Upper lobe of left lung (tissue), 6 donors: ENCODE measurements around the gene FHIT. TPM values are rescaled to one million over a fixed set of nuclear protein-coding genes. Genes with fewer than 3 reads are reported as not detected.
A peak's percentile ranks its signal among the peaks of the same experiment; 100 is the strongest.

Source experiments
- ATAC-seq, 2 donors: fragments of 200-7000 bp; cut with Tn5 transposase; one replicate each; pipeline ENCODE4 v1.9.1; 2022; ENCODE audit warnings: mild to moderate bottlenecking in 2 of 2, moderate library complexity in 2 of 2; ENCODE audit not compliant: low FRiP score in 2 of 2
- DNase-seq, 2 donors: peaks; one replicate each; pipeline ENCODE4 v3.0.0-alpha.2; 2019 to 2020
- H3K27ac ChIP-seq, 4 donors: fragments of 200-600 bp; sonication (generic); one replicate each; pipeline ENCODE4 v1.5.1; 2016 to 2019
- H3K27me3 ChIP-seq, 4 donors: fragments of 200-600 bp; sonication (generic); one replicate each; pipeline ENCODE4 v1.5.1; 2017 to 2019
- H3K36me3 ChIP-seq, 4 donors: fragments of 200-600 bp; sonication (generic); one replicate each; pipeline ENCODE4 v1.5.1; 2016 to 2019
- H3K4me1 ChIP-seq, 4 donors: fragments of 200-600 bp; sonication (generic); one replicate each; pipeline ENCODE4 v1.5.1; 2018 to 2019
- H3K4me3 ChIP-seq, 4 donors: fragments of 200-600 bp; sonication (generic); one replicate each; pipeline ENCODE4 v1.5.1; 2017 to 2019; ENCODE audit warnings: mild to moderate bottlenecking in 2 of 4, moderate library complexity in 1 of 4
- H3K9me3 ChIP-seq, 4 donors: fragments of 200-600 bp; sonication (generic); one replicate each; pipeline ENCODE4 v1.5.1; 2018 to 2019
- CTCF ChIP-seq, 6 experiments: fragments of 450-650 bp in 4 of 6; fragments of 200-600 bp in 2 of 6; sonication (generic) in 2 of 6; IDR thresholded peaks; one replicate each; pipeline ENCODE4 v1.5.1; 2016 to 2019; ENCODE audit warnings: antibody characterized with exemption in 6 of 6
- EP300 ChIP-seq, 4 donors: sonication (generic); formaldehyde crosslinking; IDR thresholded peaks; one replicate each; pipeline ENCODE4 v1.5.1; 2017; ENCODE audit warnings: antibody characterized with exemption in 4 of 4, control low read depth in 2 of 4
- POLR2A ChIP-seq, 4 donors: fragments of 450-650 bp; IDR thresholded peaks; one replicate each; pipeline ENCODE4 v1.5.1; 2016 to 2017; ENCODE audit warnings: antibody characterized with exemption in 4 of 4, mild to moderate bottlenecking in 2 of 4
- POLR2AphosphoS5 ChIP-seq, 2 donors: sonication (generic); formaldehyde crosslinking; IDR thresholded peaks; one replicate each; pipeline ENCODE4 v1.5.1; 2017; ENCODE audit warnings: antibody characterized with exemption in 2 of 2
- WGBS, 2 donors: methylation state at CpG; one replicate each; pipeline ENCODE4 v1.1.5; 2017 to 2018; 5-methylcytosine and 5-hydroxymethylcytosine counted together
- total RNA-seq, 6 donors: library from RNA; depleted of rRNA in 4 of 6; stranded (reverse); fragments of >200 nt in 4 of 6; gene quantifications; one replicate each; pipeline versions ENCODE4 v1.1.0 to v1.2.1, GENCODE V29; 2016 to 2021
- donor health status: DM: no; HTN: no; CAD: no; lungs with moderate emphysema.
- donor health status: DM: no; HTN: yes; CAD: no; lungs with severe emphysema.

FHIT gene
- total RNA-seq, 6 donors from 2014 or later, result 6.8 to 56.6 (median 11.1) TPM

DNA sequence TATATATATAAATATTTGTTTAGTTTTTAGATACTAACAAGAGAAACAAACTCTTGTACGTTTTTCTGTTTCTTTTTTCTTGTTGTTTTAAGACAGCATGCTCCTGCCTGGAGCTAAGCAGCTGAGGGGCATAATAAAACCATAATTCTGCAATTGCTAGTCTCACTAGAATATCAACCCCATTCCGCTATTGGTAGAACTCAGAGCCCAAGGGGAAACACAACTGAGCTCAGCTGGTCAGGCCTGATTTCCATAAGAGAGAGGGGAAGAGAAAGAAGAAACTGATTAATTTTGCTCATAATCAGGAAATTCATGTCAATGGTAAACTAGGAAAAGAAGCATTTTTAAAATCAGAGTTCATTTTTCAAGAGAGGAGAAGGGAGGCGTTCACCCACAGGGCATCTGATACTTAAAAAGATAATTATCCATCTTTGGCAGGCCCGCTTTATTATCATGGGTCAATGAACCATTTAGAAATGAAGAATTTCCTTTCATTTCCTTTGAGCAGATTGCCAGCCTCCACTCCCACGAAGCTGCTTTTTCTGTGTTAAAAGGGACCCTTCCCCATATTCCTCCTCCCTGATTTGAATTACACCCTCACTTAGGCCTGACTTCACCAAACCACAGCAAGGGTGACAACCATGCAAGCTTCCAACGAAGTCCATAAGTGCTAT lies 1236.1 kb downstream of the FHIT start:
- H3K4me3 ChIP-seq, result no peak overlapping the region
- no peaks in the 10 kb centered on the region for H3K4me1 ChIP-seq
- ATAC-seq, result no peak
- no peak overlapping the region for H3K27ac ChIP-seq
- no peak for DNase-seq
- no peaks in the 10 kb centered on the region for H3K27me3 ChIP-seq
- TF ChIP-seq CTCF (IDR thresholded peaks at IDR 0.05) (no peak), POLR2AphosphoS5 (IDR thresholded peaks at IDR 0.05) (no peak), EP300 (IDR thresholded peaks at IDR 0.05) (no peak), POLR2A (IDR thresholded peaks at IDR 0.05) (no peak)
- WGBS, 2 donors, result 87 to 91% methylated on average over 6 of the region's 6 CpGs
- H3K36me3 ChIP-seq, result no peaks in the 10 kb centered on the region
- no peaks in the 10 kb centered on the region for H3K9me3 ChIP-seq

DNA sequence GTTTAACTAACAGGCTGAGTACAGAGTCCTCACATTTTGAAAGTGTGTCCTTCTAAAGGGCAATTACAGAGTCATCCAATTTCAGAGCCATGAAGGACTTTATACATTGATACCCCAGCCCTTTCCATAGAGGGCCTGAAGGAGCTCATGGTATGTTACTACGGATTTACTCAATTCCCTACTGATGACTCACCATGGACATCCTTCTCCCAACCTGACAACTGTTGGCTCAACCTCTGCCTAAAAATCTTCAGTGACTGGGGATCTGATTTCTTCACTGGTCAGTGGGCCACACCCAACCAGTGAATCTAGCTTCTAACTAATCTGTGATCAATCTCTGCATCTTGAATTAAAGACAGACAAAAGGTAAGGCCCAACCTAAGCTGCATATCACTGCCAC lies 1238.0 kb downstream of the FHIT start:
- H3K36me3 ChIP-seq, result no peaks in the 10 kb centered on the region
- TF ChIP-seq CTCF (IDR thresholded peaks at IDR 0.05) (no peak), POLR2AphosphoS5 (IDR thresholded peaks at IDR 0.05) (no peak), EP300 (IDR thresholded peaks at IDR 0.05) (no peak)
- H3K4me1 ChIP-seq, result no peaks in the 10 kb centered on the region
- ATAC-seq, result no peak
- no peak overlapping the region for H3K4me3 ChIP-seq
- 83 to 92% methylated on average over 1 of the region's 1 CpG for WGBS, 2 donors
- no peak overlapping the region for H3K27ac ChIP-seq
- DNase-seq, result no peak
- H3K27me3 ChIP-seq, result no peaks in the 10 kb centered on the region
- H3K9me3 ChIP-seq, result no peaks in the 10 kb centered on the region

GRCh38 chr3:60011218-60011617 lies 1240.0 kb downstream of the FHIT start:
- 71 to 80% methylated on average over 9 of the region's 9 CpGs for WGBS, 2 donors
- DNase-seq, result no peak
- Histone ChIP-seq H3K9me3 (no peaks in the 10 kb centered on the region), H3K27me3 (no peaks in the 10 kb centered on the region), H3K36me3 (no peaks in the 10 kb centered on the region), H3K4me1 (no peaks in the 10 kb centered on the region), H3K27ac (no peak overlapping the region), H3K4me3 (no peak overlapping the region)
- ATAC-seq, result no peak
- TF ChIP-seq CTCF (IDR thresholded peaks at IDR 0.05) (no peak), EP300 (IDR thresholded peaks at IDR 0.05) (no peak), POLR2AphosphoS5 (IDR thresholded peaks at IDR 0.05) (no peak), POLR2A (IDR thresholded peaks at IDR 0.05) (no peak)

DNA sequence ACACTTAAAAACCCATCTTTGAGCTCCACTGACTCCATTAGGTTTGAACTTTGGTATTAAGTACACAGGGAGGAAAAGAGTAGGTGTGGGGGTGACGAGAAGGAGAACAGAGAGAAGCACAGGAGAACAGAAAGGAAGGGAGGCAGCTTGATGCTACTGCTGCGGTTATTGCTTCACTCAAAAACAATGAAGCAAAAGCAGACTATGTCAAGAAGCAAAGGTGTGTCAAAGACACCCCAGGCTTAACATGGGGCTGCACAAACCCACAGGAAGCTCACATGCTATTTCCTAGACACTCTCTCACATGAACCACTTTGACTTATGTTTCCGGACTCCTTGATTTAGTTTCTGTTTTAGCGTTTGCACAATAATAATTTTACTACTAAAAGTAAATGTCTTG lies 1240.5 kb downstream of the FHIT start:
- WGBS, 2 donors, result 48 to 49% methylated on average over 4 of the region's 4 CpGs
- H3K36me3 ChIP-seq, result no peaks in the 10 kb centered on the region
- H3K27me3 ChIP-seq, result no peaks in the 10 kb centered on the region
- DNase-seq (no peak), ATAC-seq (peak; percentile 17 to 53)
- TF ChIP-seq POLR2A (IDR thresholded peaks at IDR 0.05), result no peak
- TF ChIP-seq POLR2AphosphoS5 (IDR thresholded peaks at IDR 0.05), result no peak
- no peak for TF ChIP-seq CTCF (IDR thresholded peaks at IDR 0.05)
- TF ChIP-seq EP300 (IDR thresholded peaks at IDR 0.05), result no peak
- H3K4me1 ChIP-seq, result no peaks in the 10 kb centered on the region
- no peak overlapping the region for H3K27ac ChIP-seq
- no peak overlapping the region for H3K4me3 ChIP-seq
- H3K9me3 ChIP-seq, result no peaks in the 10 kb centered on the region

GRCh38 chr3:60009931-60010478 lies 1241.2 kb downstream of the FHIT start:
- DNase-seq (no peak), ATAC-seq (no peak)
- no peaks in the 10 kb centered on the region for H3K36me3 ChIP-seq
- H3K4me1 ChIP-seq, result no peaks in the 10 kb centered on the region
- no peak overlapping the region for H3K27ac ChIP-seq
- whole genome bisulfite sequencing, 2 donors, result 87 to 92% methylated on average over 3 of the region's 3 CpGs
- H3K27me3 ChIP-seq, result no peaks in the 10 kb centered on the region
- no peak overlapping the region for H3K4me3 ChIP-seq
- TF ChIP-seq EP300 (IDR thresholded peaks at IDR 0.05) (no peak), POLR2A (IDR thresholded peaks at IDR 0.05) (no peak), CTCF (IDR thresholded peaks at IDR 0.05) (no peak), POLR2AphosphoS5 (IDR thresholded peaks at IDR 0.05) (no peak)
- H3K9me3 ChIP-seq, result no peaks in the 10 kb centered on the region
